GM21447 (cell line): ENCODE results near the gene ZNF429.
"Not testable (repeated sequence)": the region's sequence is repeated elsewhere in the genome, so short reads cannot be mapped to it uniquely, and the experiment has no call there.

Experiments used
- ATAC-seq: cut with Tn5 transposase; IDR thresholded peaks from one replicate; pipeline ENCODE4 v1.9.1; 2021; ENCODE audit not compliant: unreplicated experiment

The ZNF429 gene

DNA sequence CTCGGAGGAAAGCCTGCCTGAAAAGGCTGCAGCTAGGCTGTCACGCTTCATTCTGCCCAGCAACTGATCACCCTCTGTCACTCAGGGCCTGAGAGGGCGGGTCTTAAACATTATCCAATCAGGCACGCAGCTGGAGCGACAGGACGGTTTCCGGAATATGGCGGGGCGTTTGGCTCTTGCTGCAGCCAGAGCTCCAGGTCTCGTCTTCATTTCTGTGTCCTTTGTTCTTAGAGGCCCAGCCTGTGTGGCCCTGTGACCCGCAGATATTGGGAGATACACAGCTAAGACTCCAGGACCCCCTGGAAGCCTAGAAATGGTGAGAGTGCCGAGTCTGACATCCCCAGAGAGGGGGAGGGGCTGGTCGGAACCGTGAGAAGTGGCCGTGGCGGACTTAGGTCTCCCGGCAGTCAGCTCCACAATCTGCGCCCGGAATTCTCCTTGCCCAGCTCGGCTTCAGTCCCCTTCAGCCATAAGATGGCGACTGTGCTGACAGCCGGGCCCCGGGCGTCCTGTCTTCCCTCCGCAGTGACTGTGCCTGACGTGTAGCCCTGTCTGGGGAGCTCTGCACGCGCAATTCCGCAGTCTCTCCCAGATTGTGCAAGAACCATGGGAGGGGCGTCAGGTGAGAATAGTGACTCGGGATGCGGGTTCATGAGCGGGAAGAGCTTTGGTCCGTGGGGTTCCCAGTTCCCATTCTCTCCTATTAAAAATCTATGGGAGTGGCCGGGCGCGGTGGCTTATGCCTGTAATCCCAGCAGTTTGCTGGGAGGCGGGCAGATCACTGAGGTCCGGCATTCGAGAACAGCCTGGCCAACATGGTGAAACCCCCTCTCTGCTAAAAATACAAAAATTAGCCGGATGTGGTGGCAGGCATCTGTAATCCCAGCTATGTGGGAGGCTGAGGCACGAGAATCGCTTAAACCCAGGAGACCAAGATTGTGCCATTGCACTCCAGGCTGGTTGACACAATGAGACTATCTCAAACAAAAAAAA is at the start of gene ZNF429:
TSS of gene ZNF429 (plus strand) at position 144 of the 993 bp plus-strand sequence. CDS start at position 314, 170 bp downstream.
- peak; percentile 99 for ATAC-seq

DNA sequence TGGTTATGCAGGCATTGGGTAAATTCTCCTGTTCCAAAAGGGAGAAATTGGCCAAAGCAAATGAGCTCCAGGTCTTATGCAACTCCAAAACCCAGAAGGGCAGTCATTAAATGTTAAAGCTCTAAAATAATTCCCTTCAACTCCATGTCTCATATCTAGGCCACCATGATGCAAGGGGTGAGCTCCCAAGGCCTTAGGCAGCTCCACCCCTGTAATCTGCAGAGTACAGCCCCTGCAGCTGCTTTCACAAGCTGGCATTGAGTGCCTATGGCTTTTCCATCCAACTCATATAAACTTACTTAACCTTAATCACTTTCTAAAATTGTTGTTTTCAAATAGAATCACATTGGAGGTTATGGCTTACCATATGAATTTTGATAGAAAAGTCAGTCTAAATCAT is 44.7 kb upstream of the ZNF429 start:
- ATAC-seq = no peak

DNA sequence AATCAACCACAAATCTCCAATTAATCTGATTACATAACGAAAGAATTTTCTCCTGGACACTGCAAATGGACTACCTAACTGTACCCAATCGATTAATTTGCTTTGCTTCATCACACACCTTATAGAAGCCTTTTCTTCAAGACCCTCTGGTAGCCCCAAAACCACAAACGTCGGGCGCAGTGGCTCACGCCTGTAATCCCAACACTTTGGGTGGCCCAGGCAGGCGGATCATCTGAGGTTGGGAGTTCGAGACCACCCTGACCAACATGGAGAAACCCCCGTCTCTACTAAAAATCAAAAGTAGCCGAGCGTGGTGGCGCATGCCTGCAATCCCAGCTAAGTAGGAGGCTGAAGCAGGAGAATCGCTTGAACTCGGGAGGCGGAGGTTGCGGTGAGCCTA is 42.9 kb upstream of the ZNF429 start:
- no peak for ATAC-seq

DNA sequence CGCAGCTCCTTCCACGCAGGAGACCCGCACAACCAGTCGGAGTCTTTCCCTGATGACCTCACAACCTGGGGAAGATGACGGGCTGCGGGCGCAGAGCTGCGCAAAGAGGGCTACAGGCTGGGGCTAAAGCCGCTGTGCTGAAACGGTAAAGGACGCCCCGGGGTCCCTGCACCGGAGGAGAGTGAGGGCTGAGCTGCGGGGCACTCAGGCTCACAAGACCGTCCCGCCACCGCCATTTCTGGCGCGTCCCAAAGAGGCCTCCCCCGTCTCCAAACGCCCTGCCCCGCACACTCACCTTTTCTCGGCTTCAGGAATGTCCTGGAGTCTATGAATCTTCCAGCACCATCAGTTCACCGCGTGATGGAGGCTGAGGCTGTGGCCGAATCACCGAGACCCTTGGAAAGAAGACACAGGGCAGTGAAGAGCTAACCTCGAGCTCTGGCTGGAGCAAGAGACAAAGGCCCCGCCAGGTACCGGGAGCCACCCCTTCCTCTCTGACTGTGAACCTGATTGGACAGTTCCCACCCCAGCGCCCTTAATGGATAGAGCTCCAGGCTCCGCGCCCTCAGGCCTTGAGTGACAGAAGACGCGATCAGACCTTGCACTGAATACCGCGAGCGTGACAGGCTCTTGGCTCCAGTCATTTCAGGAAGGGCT is 41.8 kb upstream of the ZNF429 start:
- ATAC-seq = no peak

DNA sequence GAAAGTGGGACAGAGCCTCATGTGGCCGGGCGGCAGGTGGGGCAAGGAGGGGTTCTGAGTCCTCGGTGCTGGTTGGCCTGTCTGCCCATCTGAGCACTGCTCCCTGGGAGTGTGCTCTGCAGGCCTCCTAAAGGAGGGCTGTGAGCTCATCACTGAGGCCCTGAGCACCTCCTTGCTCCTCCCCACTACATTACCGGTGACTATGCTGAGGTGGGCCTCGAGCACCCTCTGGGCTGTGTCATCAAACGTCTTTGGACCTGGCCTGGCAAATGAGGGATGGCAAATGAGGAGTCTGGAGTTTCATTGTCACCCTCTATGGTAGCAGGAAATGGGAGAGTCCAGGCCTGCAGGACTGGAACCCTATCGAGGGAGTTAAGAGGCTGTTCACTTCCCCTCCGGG is 38.8 kb upstream of the ZNF429 start:
- no peak for ATAC-seq

DNA sequence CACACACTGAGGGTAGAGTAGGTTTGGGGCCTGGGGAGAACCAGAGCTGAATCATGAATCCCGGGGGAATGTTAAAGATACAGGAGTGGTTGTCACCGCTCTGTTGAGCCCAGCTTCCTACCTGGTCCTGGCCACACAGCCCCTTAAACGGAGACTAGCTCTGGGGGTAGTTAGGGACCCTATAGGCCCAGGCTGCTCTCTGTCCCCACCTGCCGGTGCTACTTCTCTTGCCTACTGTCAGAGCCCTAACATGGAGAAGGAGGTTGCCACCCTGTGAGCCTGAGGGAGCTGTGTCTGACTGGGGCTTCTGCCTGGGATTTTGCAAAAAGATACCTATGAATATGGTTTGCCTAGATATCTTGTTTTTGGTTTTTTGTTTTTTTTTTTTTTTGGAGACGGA is 36.6 kb upstream of the ZNF429 start:
- no peak for ATAC-seq

DNA sequence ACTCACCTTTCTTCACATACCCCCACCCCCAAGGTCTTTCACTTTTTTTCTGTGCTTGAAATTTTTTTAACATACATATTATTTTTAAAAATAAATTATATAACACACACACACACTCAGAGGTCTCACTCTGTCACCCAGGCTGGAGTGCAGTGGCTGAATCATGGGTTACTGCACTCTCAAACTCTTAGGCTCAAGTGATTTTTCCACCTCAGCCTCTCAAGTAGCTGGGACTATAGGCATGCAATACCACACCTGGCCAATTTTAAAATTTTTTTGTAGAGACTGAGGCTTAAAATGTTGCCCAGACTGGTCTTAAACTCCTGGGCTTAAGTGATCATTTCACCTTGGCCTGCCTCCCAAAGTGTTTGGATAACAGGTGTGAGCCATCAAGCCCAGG is 32.9 kb upstream of the ZNF429 start:
- ATAC-seq = no peak

DNA sequence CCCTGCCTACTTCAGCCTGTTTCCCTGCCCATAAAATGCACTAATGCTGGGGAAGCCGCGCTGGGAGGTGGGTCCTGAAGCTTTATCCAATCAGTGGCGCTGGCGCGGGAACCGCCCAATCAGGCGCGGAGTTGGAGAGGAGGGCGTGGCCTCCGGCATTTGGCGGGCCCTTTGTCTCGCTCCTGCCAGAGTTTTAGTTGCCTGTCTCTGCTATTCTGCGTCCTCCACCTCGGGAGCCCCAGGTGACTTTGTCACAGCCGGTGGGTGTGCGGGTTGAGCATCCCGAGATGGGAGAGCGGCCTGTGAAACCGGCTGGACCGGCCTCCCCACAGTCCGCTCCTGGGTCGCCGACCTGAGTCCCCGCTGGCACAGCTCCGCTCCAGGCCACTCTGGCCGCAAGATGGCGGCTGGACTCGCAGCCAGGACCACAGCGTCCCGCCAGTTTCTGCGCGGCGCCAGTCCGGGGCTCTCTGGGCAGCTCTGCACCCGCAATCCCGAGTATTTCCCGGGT is 30.7 kb upstream of the ZNF429 start:
- ATAC-seq = no peak

DNA sequence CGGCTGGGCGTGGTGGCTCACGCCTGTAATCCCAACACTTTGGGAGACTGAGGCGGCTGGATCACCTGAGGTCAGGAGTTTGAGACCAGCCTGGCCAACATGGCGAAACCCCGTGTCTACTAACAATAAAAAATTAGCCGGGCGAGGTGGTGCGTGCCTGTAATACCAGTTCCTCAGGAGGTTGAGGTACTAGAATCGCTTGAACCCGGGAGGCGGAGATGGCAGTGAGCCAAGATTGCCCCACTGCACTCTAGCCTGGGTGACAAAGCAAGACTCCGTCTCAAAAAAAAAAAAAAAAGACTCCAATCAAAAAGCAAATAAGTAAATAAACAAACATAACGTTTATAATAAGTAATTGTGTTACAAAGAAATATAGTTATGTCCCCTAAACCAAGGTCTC is 23.0 kb upstream of the ZNF429 start:
- ATAC-seq = not testable (repeated sequence)

DNA sequence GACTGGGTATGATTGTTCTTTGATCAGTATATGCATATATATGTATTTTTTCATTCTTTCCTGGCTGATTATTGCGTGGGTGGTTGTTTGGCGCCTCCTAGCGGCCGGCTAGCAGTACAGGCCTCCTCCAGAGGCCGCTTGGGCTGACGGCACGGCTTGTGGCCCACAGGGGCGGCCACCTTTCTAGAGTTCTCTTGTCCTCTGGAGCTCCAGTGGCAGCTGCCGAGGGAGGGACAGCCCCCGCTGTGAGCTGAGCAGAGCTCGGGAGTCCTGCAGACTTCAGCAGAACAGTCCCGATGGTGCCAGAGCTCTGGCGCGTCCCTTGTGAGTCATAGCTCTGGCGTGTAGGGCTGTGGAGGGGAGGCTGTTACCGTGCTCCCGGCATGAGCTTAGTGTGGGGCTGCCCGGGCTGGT is 22.5 kb upstream of the ZNF429 start:
- no peak for ATAC-seq

DNA sequence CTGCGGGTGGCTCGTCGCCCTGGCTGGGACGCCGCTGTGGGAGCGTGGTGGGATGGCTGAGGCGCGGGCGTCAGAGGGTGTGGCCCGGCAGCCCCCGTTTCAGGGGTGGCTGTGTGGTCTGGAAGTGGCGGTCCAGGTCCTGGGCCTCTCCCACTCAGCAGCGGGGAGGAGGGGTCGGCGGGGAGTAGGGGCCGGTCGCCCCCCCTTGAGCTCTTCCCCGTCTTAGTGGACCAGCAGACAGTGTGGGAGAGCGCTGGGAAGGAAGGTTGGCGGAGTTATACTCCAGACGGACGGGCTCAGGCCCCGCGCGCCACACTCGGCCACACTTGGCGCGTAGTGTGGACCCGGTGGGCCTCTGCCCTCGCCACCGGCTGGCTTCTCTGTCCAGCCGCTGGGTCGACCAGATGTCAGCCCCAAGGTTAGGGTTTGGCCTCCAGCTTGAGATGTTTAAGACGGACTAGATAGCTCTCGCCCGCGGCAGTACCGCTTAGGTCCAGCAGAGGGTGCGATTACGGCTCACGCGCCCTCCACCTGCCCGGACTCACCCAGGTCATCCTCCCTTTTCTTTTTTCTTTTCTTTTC is 21.7 kb upstream of the ZNF429 start:
- ATAC-seq = no peak

DNA sequence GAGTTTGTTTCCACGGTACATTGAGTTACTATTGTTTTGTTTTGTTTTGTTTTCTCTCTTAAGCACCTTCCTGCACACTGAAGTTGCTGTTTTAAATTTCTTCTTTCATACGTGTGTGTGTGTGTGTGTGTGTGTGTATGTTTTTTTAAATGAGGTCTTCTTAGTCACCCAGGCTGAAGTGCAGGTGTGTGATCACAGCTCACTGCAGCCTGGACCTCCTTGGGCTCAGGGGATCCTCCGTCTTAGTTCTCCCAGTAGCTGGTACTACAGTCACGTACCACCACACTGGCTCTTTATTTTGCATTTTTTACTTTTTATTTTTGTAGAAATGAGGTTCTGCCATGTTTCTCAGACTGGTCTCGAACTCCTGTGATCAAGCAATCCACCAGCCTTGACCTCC is 20.8 kb upstream of the ZNF429 start:
- no peak for ATAC-seq

DNA sequence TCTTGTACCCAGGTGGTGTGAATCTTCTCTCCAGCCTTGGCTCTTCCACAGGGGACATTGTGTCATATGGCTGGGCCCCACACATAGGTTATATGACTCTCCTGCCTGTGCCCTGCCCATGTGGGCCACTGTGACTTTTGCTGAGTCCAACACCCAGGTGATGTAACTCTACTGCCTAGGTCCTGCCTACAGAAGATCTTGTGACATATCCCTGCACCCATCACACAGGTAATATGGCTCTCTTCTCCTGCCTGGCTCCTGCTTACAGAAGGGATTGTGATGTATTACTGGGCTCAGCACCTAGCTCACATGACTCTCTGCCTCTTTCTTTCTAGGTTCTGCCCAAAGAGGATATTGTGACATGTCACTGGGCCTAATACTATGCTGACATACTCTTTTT is 19.5 kb upstream of the ZNF429 start:
- no peak for ATAC-seq

DNA sequence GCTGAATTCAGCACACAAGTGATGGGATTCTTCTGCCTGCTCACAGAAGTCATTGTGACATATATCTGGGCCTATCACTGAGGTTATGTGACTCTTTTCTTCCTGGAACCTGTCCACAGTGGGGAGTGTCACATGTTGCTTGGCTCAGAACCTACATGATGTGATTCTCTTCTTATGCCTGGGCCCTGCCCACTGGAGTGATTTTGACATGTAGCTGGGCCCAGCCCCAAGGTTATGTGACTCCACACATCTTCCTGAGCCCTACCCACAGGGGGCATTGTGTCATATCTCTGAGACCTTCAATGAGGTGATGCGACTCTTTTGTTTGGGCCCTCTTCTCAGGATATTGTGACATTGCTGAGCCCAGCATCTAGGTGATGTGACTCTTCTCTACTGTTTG is 17.4 kb upstream of the ZNF429 start:
- ATAC-seq = no peak

DNA sequence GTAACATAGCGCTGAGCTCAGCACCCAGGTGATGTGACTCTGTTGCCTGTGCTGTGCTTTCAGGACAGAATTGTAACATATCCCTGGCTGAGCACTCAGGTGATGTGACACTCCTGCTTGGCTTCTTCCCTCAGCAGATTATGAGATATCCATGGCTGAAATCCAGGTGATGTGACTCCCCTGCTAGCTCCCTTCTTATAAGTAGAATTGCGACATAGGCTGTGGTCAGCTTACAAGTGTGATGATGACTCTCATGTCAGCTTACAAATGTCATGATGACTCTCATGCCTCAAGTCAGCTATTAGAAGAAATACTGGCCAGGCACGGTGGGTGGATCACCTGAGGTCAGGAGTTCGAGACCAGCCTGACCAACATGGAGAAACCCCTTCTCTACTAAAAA is 14.3 kb upstream of the ZNF429 start:
- ATAC-seq = no peak

DNA sequence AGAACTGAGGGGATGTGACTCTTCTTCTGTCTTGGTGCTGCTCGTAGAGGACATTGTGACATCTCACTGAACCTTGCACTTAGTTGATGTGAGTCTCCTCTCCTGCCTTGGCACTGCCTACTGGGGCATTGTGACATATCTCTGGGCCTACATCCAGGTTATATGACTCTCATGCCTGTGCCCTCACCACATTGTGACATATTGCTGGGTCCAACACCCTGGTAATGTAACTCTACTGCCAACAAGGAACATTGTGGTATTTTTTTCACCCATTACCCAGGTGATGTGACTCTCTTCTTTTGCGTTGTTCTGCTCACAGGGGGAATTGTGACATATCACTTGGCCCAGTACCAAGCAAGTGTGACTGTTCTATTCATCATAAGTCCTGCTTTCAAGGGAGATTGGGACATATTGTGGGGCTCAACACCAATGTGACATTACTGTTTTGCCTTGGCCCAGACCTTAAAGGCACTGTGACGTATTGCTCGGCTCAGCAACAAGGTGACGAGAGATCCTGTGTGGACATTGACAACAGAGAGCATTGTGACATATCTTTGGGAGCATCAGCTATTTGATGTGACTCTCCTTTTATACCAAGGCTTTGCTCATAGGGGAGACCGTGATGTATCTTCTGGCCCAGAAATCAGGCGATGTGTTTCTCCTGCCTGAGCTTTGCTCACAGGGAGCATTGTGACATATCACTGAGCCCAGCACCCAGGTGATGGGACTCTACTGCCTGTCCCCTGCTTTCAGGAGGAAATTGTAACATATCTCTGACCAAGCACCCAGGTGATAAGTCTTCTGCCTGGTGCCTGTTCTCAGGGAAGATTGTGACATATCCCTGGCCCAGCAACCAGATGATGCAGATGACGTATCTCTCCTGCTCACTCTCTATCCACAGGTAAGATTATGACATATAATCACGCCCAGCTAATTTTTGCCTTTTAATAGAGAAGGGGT is 12.2 kb upstream of the ZNF429 start:
- no peak for ATAC-seq

DNA sequence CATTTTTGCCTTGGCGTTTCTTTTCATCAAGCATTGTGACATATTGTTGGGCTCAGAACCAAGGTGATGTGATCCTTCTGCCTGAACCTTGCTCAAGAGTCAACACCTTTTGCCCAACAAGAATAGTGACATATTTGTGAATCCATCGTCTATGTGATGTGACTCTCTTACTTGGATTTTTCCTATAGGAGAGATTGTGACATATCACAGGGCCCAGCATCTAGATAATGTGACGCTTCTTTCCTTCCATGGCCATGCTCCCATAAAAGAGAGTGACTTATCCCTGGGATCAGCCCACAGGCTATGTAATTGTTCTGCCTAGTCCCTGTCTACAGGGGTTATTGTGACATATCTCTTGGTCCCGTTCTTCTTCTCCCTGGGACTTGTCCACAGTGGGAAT is 8.5 kb upstream of the ZNF429 start:
- ATAC-seq = no peak

DNA sequence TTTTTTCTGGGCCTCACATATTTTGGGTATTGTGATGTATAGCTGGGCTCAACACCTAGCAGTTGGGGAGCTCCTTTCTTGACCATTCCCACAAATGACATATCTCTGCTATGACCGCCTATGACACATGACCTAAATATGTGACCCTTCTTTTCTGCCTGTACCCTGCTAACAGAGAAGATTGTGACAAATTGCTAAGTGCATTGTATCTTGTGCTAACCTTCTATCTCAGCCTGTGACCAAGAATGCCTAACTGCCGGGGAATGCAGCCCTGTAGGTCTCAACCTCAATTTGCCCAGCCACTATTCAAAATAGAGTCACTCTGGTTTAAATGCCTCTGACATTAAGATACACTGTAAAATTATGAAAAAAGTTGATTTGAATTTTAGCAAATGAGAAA is 6.8 kb upstream of the ZNF429 start:
- ATAC-seq = no peak

DNA sequence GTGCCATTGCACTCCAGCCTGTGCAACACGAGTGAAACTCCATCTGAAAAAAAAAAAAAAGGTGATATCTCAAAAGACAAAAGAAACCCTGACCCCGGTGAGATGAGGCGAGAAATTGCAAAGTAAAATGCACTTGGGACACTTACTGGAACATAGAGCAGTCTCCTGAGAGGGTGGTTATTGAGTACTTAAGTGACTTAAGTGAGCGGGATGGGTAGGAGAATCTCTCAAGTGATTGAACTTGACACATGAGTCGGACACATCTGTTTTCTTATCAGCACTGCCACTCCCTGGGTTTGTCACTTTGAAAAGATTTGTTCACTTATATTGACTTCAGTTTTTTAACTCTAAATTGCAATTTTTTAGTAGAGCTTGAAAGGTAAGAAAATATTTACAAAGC is 2.8 kb downstream of the ZNF429 start:
- no peak for ATAC-seq

DNA sequence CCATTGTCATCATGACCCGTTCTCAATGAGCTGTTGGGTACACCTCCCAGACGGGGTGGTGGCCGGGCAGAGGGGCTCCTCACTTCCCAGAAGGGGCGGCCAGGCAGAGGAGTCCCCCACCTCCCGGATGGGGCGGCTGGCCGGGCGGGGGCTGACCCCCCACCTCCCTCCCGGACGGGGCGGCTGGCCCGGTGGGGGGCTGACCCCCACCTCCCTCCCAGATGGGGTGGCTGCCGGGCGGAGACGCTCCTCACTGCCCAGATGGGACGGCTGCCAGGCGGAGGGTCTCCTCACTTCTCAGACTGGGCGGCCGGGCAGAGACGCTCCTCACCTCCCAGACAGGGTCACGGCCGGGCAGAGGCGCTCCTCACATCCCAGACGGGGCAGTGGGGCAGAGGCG is 5.7 kb downstream of the ZNF429 start:
- not testable (repeated sequence) for ATAC-seq

DNA sequence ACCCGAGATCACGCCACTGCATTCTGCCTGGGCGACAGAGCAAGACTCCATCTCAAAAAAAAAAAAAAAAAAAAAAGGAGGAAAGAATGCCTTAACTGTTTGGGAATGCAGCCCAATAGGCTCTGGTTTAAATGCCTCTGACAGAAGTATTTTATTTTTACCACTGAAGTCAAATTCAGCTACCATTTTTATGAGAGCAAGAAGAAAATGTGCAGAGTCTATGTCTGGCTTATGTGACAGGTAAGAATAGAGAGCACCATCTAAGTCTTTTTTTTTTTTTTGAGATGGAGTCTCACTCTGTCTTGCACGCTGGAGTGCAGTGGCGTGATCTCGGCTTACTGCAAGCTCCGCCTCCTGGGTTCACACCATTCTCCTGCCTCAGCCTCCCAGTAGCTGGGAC is 7.2 kb downstream of the ZNF429 start:
- not testable (repeated sequence) for ATAC-seq
